HG03460 (cell line): ENCODE data around the gene NXPE3.
A peak's percentile ranks its signal among the peaks of the same experiment; 100 is the strongest.
"Not testable (repeated sequence)": the region's sequence is repeated elsewhere in the genome, so short reads cannot be mapped to it uniquely, and the experiment has no call there.

Experiments
- ATAC-seq: cut with Tn5 transposase; IDR thresholded peaks from one replicate; pipeline ENCODE4 v1.9.1; 2021; ENCODE audit not compliant: unreplicated experiment

The NXPE3 gene

DNA sequence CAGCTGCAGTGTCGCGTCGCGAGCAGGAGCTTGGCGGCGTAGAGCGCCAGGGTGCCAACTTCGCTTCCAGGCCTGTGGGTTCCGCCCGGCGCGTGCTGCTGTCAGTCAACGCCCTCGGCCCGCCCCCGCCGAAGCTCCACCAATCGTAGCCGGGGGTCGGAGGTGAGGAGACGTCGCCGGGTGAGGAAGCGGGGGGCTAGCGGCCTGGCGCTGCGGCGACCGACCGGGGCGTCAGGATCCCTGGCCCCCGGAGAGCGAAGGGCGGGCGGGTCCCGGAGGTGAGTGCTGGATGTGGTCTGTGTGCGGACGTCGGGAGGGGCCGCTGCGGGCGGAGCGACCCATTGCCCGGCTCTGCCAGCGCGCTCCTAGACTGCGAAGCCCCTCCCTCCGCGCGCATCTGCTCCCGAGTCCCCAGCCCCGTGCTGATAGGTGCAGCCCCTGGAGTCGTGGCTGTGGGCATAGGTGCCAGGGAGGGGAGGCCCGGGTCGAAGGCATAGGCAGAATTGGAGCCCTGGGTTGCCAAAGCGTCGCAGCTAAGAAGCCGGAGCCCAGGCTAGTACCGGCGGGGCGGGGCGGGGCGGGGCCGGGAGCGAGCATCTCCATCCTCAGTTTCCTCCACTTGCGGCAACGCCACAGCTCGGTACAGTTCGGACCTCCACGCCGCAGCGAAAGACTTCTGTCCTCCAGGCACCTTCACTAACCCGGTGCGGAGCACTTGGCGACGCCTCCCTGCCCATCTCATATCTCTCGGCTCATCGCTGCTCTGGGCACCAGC, at the start of gene NXPE3:
Gene NXPE3, plus strand, starts transcription at position 165 of the 775 bp plus-strand sequence. CDS start 6,386 bp downstream, outside the sequence.
- peak; percentile 93 for ATAC-seq

DNA sequence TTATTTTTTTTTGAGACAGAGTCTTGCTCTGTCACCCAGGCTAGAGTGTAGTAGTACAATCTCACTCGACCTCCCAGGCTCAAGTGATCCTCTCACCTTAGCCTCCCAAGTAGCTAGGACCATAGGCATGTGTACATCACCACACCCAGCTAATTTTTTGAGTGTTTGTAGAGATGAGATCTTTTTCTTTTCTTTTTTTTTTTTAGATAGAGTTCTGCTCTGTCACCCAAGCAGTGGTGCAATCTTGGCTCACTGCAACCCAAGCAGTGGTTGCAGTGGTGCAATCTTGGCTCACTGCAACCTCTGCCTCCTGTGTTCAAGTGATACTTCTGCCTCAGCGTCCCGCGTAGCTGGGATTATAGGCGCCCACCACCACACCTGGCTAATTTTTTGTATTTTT, 49.4 kb upstream of the NXPE3 start:
- ATAC-seq = no peak

DNA sequence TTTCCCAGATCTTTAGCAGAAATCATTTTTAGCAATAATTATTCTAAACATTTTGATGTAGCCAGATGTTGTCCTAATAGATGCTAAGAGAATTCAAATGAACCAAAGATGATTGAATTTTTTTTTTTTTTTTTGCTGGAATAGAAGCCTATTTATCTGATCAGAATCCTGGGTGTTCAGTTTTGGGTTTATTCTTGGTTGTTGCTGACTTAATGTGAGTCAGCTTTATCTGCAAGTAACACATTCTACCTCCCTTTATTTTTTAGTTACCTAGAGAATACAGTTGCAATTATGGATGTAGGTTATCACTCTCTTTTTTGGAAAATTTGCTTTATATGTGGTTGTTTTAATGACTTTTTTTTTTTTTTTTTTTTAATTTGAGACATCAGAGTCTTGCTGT, 48.2 kb upstream of the NXPE3 start:
- ATAC-seq = no peak

DNA sequence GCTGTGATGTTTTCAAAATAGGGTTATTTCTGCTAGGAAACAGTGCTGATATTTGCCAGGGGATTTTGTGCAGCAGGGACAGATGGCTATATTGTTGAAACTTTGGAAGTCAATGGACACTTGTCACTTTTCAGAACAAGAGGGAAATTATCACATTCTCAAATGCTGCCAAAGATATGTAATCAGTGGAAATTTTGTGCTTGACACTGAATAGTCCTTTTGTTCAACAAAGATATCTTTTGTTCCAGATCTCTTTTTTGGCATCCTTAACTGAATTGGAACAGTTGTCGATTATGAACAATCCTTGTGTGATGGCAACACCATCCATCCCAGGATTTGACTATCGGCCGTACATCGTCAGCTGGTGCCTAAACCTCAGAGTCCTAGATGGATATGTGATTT, 46.8 kb upstream of the NXPE3 start:
- ATAC-seq = no peak

DNA sequence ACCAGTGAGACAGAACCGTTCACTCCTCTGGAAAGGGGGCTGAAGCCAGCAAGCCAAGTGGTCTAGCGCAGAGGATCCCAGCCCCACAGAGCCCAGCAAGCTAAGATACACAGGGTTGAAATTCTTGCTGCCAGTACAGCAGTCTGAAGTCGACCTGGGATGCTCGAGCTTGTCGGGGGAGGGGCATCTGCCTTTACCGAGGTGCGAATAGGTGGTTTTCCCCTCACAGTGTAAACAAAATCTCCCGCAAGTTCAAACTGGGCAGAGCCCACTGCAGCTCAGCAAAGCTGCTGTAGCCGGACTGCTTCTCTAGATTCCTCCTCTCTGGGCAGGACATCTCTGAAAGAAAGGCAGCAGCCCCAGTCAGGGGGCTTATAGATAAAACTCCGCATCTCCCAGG, 43.2 kb upstream of the NXPE3 start:
- no peak for ATAC-seq

DNA sequence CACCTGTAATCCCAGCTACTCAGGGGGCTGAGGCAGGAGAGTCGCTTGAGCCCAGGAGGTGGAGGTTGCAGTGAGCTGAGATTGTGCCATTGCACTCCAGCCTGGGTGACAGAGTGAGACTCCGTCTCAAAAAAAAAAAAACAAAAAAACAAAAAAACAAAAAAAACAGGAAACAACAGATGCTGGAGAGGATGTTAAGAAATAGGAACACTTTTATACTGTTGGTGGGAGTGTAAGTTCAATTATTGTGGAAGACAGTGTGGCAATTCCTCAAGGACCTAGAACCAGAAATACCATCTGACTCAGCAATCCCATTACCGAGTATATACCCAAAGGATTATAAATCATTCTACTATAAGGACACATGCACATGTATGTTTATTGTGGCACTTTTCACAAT, 37.1 kb upstream of the NXPE3 start:
- ATAC-seq = not testable (repeated sequence)

DNA sequence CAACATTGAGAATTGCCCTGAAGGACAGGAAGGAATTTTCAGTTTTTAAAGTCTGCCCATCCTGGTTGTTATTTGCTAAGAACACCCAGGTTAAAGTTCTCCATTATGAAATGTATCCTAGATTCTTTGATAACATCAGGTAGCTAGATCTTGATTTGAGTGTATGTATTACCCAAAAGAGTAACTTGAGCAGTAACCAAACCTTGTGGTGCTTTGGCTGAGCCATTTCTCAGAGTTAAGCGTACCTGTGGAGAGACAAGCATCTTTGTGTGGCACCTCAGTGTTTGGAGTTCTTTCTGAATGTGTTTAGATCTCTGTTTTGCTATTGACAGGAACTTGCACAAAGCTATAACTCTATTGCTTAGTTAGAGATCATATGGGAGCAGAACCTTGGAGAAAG, 34.2 kb upstream of the NXPE3 start:
- no peak for ATAC-seq

DNA sequence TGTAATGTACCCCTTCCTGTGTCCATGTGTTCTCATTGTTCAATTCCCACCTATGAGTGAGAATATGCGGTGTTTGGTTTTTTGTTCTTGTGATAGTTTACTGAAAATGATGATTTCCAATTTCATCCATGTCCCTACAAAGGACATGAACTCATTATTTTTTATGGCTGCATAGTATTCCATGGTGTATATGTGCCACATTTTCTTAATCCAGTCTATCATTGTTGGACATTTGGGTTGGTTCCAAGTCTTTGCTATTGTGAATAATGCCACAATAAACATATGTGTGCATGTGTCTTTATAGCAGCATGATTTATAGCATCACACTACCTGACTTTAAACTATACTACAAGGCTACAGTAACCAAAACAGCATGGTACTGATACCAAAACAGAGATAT, 33.1 kb upstream of the NXPE3 start:
- ATAC-seq = not testable (repeated sequence)

DNA sequence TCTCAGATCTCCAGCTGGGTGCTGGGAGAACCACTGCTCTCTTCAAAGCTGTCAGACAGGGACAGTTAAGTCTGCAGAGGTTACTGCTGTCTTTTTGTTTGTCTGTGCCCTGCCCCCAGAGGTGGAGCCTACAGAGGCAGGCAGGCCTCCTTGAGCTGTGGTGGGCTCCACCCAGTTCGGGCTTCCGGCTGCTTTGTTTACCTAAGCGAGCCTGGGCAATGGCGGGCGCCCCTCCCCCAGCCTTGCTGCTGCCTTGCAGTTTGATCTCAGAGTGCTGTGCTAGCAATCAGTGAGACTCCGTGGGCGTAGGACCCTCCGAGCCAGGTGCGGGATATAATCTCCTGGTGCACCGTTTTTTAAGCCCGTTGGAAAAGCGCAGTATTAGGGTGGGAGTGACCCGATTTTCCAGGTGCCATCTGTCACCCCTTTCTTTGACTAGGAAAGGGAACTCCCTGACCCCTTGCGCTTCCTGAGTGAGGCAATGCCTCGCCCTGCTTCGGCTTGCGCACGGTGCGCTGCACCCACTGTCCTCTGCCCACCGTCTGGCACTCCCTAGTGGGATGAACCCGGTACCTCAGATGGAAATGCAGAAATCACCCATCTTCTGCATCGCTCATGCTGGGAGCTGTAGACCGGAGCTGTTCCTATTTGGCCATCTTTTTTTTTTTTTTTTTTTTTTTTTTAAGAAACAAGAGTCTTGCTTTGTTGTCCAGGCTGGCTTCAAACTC, 25.5 kb upstream of the NXPE3 start:
- not testable (repeated sequence) for ATAC-seq

DNA sequence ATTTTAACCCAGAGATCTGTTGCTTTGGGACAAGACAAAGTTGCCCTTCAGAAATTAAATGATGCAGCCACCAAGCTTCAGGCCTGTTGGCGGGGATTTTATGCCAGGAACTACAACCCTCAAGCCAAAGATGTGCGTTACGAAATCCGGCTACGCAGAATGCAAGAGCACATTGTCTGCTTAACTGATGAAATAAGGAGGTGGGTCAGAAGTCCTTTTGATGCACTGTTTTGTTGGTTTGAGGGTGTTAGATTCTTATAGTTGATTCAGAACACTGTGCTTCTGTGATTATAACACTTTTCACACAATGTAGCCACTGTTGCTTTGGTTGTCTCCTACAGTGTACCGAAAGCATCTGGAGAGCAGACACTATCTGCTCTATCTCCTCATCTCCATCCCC, 20.8 kb upstream of the NXPE3 start:
- no peak for ATAC-seq

DNA sequence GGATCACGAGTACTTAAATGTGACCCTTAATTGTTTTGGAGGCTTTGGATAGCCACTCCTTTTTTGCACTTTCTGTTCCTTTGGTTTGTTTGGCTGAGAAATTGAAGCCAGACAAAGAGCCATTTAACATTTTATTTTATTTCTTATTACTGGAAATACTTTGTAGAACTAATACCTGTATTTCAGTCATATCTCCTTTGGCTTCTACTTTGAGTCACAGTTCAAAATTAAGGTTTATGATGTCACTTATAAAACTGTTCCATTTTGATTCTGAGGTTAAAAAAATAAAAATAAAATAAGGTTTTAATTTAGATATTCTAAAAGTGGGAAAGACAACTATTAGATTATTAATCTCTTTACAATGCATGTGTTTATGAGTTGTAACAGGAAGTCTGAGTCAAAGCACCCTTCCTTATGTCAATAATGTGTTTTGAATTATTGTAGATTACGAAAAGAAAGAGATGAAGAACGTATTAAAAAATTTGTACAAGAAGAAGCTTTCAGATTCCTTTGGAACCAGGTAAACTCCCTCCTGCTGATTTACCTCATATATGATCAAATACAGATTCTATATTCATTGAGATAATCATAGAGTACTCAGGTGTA, 16.9 kb upstream of the NXPE3 start:
- ATAC-seq = no peak

DNA sequence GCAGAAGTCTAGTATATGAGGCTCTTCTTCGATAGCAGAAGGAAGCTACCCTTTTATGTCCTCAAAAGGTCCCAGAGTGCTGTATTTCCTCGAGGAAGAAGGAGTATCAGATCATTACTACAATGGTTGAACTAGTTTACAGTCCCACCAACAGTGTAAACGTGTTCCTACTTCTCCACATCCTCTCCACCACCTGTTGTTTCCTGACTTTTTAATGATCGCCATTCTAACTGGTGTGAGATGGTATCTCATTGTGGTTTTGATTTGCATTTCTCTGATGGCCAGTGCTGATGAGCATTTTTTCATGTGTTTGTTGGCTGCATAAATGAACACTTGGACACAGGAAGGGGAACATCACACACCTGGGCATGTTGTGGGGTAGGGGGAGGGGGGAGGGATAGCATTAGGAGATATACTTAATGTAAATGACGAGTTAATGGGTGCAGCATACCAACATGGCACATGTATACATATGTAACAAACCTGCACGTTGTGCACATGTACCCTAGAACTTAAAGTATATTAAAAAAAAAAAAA, 1.2 kb upstream of the NXPE3 start:
- not testable (repeated sequence) for ATAC-seq

DNA sequence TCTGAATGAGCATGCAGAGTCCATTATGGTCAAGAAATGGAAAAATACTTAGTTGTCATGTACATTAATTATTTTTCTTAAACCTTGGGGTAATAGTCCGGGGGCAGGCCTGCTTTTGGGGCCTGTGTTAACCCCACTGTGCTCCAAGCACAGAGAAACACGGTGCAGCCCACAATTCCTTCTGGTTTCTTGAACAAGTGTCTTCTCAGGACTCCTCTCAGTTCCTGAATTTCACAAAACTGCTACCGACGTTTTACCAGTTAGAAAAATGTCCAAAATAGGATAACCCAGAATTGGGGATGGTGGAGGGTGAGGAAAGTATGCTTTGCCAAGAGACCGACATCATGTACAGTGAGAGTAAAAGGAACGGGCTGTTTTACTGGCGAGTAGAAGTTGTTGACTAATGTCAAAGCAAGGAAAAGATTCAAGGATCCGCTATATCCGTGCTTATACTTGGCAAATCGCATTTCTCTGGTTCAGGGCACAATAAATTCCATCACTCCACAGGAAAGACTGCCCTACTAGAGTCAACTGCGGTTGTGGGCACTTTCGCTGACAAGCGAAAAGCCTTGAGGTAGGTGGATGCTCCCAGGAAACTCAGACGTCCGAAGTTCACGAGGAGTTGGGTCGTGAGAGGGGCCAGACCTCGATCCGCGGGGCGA, 495 bp upstream of the NXPE3 start:
- ATAC-seq = no peak

DNA sequence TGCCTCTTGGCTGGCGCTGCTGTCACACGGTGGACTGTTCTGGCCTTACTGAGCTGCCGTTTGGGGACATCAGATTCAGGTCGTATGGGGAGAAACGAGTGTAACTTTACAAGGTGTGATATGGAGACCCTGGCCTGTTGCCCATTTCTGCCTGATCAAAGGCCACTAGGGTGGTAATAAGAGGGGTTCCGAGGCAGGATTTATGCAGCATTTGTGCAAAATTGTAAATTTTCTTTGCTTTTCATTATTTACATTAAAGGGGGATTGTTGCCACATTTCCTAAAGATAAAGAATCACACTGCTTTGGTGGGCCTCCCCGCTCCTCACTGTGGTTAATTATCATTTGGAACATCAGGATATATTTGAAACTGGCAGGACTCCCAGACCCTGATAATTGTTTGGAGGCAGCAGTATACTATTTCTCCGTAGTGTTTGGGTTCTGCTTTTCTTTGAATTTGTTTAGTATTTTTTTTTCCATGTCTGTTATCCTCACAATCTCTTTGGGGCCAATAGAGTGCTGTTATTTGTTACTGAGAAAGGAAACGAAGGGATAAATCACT, 891 bp downstream of the NXPE3 start:
- no peak for ATAC-seq

DNA sequence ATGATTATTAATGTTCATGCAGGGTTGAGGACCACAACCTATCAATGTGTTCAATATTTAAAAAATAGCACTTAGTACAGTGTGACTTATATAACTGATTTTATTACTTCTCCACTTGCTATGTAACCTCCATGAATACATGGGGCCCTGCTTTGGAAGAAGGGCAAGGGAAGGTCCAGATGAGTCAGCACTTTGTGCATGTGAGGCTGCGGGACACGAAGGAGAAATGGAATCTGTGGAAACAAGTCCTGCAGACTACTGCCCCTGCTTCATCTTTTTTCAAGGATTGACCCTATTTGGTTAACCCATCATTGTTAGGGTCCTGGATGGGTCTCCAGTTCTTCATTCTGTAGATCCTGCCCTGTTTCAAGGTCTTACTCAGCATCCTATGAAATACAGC, 1.6 kb downstream of the NXPE3 start:
- no peak for ATAC-seq

DNA sequence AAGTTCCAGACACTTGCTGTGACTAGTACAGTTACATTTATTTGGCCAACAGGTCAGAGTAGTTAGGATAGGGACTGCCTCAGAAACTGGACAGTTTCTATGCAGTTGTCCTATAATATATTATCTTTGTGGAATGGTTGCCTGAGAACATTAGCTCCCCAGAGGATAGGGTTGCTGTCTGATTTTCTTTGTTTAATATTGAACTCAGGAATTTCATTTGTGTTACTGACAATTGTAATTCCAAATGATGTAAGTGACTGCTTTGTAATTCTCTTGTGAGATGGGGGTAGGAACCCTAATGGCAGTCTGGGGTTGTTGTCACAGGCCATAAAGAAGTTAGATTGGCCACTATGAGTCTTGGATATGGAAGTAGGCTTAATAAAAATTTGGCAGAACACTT, 2.2 kb downstream of the NXPE3 start:
- ATAC-seq = no peak

DNA sequence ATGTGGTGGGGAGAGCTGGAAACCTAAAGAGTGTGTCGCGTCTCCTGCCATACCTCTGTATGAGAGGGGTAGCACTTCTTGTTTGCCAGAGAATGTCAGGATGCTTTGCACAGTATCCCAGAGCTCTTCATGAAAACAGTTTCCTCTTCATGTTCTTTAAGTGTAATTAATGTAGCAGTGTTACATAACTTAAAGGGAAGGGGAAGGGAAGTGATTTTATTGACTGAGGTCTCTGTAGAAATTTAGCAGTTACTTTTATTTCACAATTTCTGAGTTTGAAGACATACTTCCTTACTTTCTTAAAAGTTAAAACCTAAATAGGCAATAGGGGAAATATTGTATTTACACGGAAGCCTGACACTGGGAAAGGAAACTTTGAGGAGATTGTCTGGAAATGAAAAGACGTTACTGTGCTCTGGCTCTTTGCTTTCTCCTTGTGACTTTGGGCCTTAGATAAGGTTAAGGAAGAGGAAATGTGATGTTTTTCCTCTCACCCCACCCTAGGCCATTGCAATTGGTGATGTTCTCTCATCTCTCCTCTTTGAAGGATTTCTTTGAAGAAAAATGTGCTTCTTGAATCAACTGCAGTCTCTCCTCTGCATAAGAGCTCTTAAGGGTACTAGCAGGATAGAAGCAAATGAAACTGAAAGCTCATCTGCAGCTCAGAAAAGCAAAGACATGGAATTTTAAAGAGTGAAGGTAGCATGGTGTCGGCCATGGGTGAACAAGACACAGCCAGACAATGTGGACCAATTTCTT, 6.0 kb downstream of the NXPE3 start:
- ATAC-seq = no peak

DNA sequence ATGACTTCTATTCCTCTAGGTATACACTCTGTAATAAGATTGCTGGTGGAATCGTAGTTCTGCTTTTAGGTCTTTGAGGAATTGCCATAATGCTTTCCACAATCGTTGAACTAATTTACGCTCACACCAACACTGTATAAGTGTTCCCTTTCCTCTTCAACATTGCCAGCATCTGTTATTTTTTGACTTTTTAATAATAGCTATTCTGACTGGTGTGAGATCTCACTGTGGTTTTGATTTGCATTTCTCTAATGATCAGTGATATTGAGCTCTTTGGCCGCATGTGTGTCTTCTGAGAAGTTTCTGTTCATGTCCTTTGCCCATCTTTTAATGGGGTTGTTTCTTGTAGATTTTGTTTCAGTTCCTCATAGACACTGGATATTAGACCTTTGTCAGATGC, 12.8 kb downstream of the NXPE3 start:
- ATAC-seq = peak; percentile 98

DNA sequence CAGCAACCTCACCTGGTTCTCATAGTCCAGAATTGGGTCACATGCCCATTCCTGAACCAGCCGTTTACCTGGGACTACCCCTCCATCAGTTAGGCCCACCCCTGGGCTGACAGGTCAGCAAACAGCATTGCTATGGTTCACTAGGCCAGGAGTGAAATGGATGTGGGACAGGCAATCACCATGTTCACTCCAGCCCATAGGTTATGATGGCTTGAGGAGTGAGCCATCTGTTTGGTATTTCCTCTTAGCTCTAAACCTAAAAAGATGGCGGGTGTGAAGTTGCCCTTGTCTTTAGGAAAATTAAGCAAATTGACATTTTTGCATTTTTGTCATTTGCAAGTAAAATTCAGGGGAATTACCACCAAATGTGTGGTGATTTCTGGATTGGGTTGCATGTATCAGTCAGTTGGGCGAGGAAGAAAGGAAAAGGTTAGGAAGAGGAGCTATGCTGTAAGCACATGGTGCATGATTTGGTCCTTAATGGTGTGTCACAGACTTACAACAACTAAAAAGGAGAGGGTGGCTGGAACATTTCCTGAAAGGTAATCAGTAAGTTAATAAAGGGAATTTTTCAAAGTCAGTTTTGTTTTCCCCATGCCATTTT, 17.2 kb downstream of the NXPE3 start:
- ATAC-seq = no peak

DNA sequence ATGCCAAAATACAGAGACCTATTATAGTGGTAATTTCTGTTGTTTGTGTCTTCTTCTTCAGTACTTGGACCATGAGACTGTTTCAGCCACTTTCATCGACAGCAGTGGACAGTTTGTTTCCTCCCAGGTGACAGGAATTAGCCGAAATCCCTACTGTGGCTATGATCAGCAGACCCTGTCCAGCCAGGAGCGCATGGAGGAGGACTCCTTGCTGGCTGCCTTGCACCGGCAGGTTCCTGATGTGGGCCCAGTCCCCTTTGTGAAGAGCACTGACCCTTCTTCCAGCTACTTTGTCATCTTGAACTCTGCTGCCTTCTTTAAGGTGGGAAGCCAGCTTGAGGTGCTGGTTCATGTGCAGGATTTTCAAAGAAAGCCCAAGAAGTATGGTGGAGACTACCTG, 22.2 kb downstream of the NXPE3 start:
- no peak for ATAC-seq
